ENCODE results near the gene DENND4A. TPM values are rescaled to one million over a fixed set of nuclear protein-coding genes. Genes with fewer than 3 reads are reported as not detected.

Gene DENND4A
- total RNA-seq, 1 experiment from 2014 or later: 6.2 TPM

DNA sequence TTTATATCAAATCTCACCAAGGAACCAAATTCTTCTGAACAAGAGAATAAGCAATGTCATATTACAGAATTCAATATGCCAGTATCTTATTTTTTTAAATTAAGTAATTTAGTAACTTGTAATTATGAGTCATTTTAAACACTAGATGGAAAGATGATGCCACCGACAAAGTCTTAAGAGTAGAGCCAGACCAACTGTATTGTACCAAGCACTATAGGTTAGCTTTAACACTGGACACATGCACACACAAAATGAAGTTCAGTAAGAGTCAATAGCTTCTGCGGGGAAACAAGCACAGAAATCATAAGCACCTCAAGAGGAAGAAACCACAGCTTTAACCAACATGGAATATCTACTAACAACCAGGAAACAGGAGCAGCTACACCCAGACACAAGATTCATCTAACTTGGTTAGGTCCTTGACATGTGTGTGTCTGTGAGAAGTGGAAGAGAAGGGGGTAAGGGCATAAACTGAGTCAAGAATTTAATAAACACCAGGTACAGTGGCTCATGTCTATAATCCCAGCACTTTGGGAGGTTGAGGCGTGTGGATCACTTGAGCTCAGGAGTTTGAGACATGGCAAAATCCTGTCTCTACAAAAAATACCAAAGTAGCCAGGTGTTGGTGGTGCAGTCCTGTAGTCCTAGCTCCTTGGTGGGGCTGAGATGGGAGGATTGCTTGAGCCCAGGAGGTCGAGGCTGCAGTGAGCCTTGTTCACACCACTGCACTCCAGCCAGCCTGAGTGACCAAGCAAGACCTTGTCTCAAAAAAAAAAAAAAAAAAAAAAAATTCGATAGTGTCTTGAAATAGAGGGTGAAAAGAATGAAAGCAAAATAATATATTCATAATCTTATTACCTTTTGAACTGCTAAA, 28.9 kb downstream of the DENND4A start:
- CTCF ChIA-PET: no interaction called here
- TF ChIP-seq EZH2 (IDR thresholded peaks at IDR 0.05; ENCODE audit: low read length, unreplicated experiment): no peak
- TF ChIP-seq EZH2phosphoT487 (IDR thresholded peaks at IDR 0.05; ENCODE audit: borderline replicate concordance, low read length): no peak
- TF ChIP-seq, protein P1, sequence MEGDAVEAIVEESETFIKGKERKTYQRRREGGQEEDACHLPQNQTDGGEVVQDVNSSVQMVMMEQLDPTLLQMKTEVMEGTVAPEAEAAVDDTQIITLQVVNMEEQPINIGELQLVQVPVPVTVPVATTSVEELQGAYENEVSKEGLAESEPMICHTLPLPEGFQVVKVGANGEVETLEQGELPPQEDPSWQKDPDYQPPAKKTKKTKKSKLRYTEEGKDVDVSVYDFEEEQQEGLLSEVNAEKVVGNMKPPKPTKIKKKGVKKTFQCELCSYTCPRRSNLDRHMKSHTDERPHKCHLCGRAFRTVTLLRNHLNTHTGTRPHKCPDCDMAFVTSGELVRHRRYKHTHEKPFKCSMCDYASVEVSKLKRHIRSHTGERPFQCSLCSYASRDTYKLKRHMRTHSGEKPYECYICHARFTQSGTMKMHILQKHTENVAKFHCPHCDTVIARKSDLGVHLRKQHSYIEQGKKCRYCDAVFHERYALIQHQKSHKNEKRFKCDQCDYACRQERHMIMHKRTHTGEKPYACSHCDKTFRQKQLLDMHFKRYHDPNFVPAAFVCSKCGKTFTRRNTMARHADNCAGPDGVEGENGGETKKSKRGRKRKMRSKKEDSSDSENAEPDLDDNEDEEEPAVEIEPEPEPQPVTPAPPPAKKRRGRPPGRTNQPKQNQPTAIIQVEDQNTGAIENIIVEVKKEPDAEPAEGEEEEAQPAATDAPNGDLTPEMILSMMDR (conservative IDR thresholded peaks at IDR 0.05; ENCODE audit: low read depth, low read length): no peak
- Histone ChIP-seq H4K20me1 (ENCODE audit: low read length) (no peaks in the 10 kb centered on the region), H3K27ac (ENCODE audit: low read length) (no peak overlapping the region), H3K27me3 (ENCODE audit: low read length) (no peaks in the 10 kb centered on the region), H3K4me2 (ENCODE audit: low read length) (no peak overlapping the region), H2AFZ (ENCODE audit: low read length) (no peak overlapping the region), H3K36me3 (ENCODE audit: low read depth, low read length) (no peaks in the 10 kb centered on the region), H3K79me2 (ENCODE audit: low read length) (no peaks in the 10 kb centered on the region), H3K9me3 (ENCODE audit: low read length) (no peaks in the 10 kb centered on the region), H3K4me1 (ENCODE audit: insufficient read depth, low read length) (peaks cover 9% of the 10 kb centered on the region), H3K4me3 (ENCODE audit: low read length) (no peak overlapping the region), H3K9ac (ENCODE audit: low read length) (no peak overlapping the region), H3K9me2 (replicated peaks; ENCODE audit: low read length) (no peaks in the 10 kb centered on the region), H3F3A (ENCODE audit: low read length, unreplicated experiment) (no peaks in the 10 kb centered on the region)
- ATAC-seq (no peak), DNase-seq (no peak)
- intact Hi-C loops (cut with micrococcal nuclease): no loop called here
- POLR2A ChIA-PET (ENCODE audit: unreplicated experiment): no interaction called here
- BruUV-seq (replicated peaks): no TSS peak

DNA sequence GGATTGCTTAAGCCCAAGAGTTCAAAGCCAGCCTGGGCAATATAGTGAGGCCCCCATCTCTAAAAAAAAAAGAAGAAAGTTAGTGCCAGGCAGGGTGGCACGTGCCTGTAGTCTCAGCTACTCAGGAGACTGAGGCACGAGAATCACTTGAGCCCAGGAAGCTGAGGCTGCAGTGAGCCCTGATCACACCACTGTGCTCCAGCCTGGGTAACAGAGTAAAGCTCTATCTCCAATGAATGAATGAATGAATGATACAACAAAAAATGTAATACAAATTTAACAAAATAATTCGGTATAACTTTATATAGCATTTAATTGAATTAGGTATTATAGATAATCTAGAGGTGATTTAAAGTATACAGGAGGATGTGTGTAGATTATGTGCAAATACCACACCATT, 29.7 kb downstream of the DENND4A start:
- no peaks in the 10 kb centered on the region for H3K9me3 ChIP-seq (ENCODE audit: low read length)
- H3K79me2 ChIP-seq (ENCODE audit: low read length): no peaks in the 10 kb centered on the region
- H2AFZ ChIP-seq (ENCODE audit: low read length): no peak overlapping the region
- TF ChIP-seq, protein P1 (conservative IDR thresholded peaks at IDR 0.05; ENCODE audit: low read depth, low read length): no peak
- no peak for TF ChIP-seq EZH2 (IDR thresholded peaks at IDR 0.05; ENCODE audit: low read length, unreplicated experiment)
- no peak for TF ChIP-seq EZH2phosphoT487 (IDR thresholded peaks at IDR 0.05; ENCODE audit: borderline replicate concordance, low read length)
- peaks cover 9% of the 10 kb centered on the region for H3K4me1 ChIP-seq (ENCODE audit: insufficient read depth, low read length)
- CTCF ChIA-PET: no interaction called here
- H3K4me2 ChIP-seq (ENCODE audit: low read length): no peak overlapping the region
- no peaks in the 10 kb centered on the region for H3K9me2 ChIP-seq (replicated peaks; ENCODE audit: low read length)
- no peaks in the 10 kb centered on the region for H3K36me3 ChIP-seq (ENCODE audit: low read depth, low read length)
- no peaks in the 10 kb centered on the region for H3K27me3 ChIP-seq (ENCODE audit: low read length)
- intact Hi-C loops (cut with micrococcal nuclease): no loop called here
- no peaks in the 10 kb centered on the region for H4K20me1 ChIP-seq (ENCODE audit: low read length)
- H3K4me3 ChIP-seq (ENCODE audit: low read length): no peak overlapping the region
- ATAC-seq (no peak), DNase-seq (no peak)
- H3K27ac ChIP-seq (ENCODE audit: low read length): no peak overlapping the region
- POLR2A ChIA-PET (ENCODE audit: unreplicated experiment): no interaction called here
- H3F3A ChIP-seq (ENCODE audit: low read length, unreplicated experiment): no peaks in the 10 kb centered on the region
- no TSS peak for BruUV-seq (replicated peaks)
- H3K9ac ChIP-seq (ENCODE audit: low read length): no peak overlapping the region

DNA sequence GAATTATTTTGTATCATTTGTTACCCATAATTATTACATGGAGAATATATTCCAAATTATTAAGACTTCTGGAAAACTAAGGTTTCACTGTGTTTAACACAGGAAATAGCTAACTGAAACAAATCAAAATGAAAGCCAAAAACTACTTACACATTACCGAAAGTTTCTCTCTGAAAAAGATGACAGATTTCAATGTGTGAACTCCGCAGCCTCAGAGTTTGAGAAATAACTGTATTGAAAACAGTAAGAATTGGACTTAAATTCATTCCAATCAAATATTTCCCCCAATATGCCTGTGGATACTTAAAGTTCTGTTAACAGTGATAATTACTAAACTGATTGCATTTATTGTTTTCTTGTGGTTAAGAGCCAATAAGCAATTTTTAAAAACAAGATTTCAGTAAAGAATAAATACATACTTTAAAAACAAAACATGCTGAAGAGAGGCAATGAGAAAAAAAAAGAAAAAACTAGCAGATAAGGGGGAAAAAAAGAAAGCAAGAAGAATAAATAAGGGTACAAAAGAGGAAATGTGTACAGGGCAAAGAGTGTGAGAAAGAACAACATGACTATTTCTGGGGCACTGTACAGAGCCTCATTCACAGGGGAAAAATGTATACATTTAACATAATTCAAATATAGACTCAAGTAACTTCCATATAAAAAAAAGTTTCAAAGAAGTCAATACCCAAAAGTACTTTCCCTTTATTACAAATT, 30.7 kb downstream of the DENND4A start:
- DNase-seq: no peak
- Histone ChIP-seq H3K27me3 (ENCODE audit: low read length) (no peaks in the 10 kb centered on the region), H4K20me1 (ENCODE audit: low read length) (no peaks in the 10 kb centered on the region), H3K9me2 (replicated peaks; ENCODE audit: low read length) (no peaks in the 10 kb centered on the region), H3K9ac (ENCODE audit: low read length) (no peak overlapping the region), H2AFZ (ENCODE audit: low read length) (no peak overlapping the region), H3F3A (ENCODE audit: low read length, unreplicated experiment) (no peaks in the 10 kb centered on the region), H3K4me2 (ENCODE audit: low read length) (no peak overlapping the region), H3K4me1 (ENCODE audit: insufficient read depth, low read length) (no peaks in the 10 kb centered on the region), H3K27ac (ENCODE audit: low read length) (no peak overlapping the region), H3K36me3 (ENCODE audit: low read depth, low read length) (no peaks in the 10 kb centered on the region), H3K9me3 (ENCODE audit: low read length) (no peaks in the 10 kb centered on the region), H3K4me3 (ENCODE audit: low read length) (no peak overlapping the region), H3K79me2 (ENCODE audit: low read length) (no peaks in the 10 kb centered on the region)
- intact Hi-C loops (cut with micrococcal nuclease): no loop called here
- TF ChIP-seq EZH2phosphoT487 (IDR thresholded peaks at IDR 0.05; ENCODE audit: borderline replicate concordance, low read length) (no peak), EZH2 (IDR thresholded peaks at IDR 0.05; ENCODE audit: low read length, unreplicated experiment) (no peak)
- TF ChIP-seq, protein P1 (conservative IDR thresholded peaks at IDR 0.05; ENCODE audit: low read depth, low read length): no peak
- CTCF ChIA-PET: no interaction called here
- ATAC-seq: no peak
- POLR2A ChIA-PET (ENCODE audit: unreplicated experiment): no interaction called here
- BruUV-seq (replicated peaks): no TSS peak
